Muscle layer of colon (tissue), 2 donors: Measurements from ENCODE around the gene MACO1.

Experiments used
- H3K27ac ChIP-seq: one replicate; pipeline ENCODE4 v1.7.0; 2013; ENCODE audit warnings: low read depth, mild to moderate bottlenecking, low read length, moderate library complexity
- H3K27me3 ChIP-seq, 2 donors: one replicate each; pipeline ENCODE4 v1.7.0; 2013; ENCODE audit warnings: low read length in 2 of 2, mild to moderate bottlenecking in 2 of 2; ENCODE audit not compliant: insufficient read depth in 2 of 2, control insufficient read depth in 1 of 2
- H3K36me3 ChIP-seq: one replicate; pipeline ENCODE4 v1.7.0; 2013; ENCODE audit warnings: mild to moderate bottlenecking, low read length; ENCODE audit not compliant: insufficient read depth
- H3K4me1 ChIP-seq: one replicate; pipeline ENCODE4 v1.7.0; 2013; ENCODE audit warnings: mild to moderate bottlenecking, low read length; ENCODE audit not compliant: insufficient read depth
- H3K4me3 ChIP-seq, 2 donors: one replicate each; pipeline ENCODE4 v1.7.0; 2013; ENCODE audit warnings: low read length in 2 of 2, low read depth in 1 of 2, mild to moderate bottlenecking in 1 of 2, moderate library complexity in 1 of 2
- H3K9ac ChIP-seq: one replicate; pipeline ENCODE4 v1.7.0; 2013; ENCODE audit warnings: low read length
- H3K9me3 ChIP-seq: one replicate; pipeline ENCODE4 v1.7.0; 2013; ENCODE audit warnings: mild to moderate bottlenecking, low read length
- donor health status: abdominal sarcoma.
- donor health status: Adenocarcinoma of cecum.

MACO1 gene

GRCh38 chr1:25428475-25429166 lies 2.1 kb upstream of the MACO1 start:
- Histone ChIP-seq H3K4me3 (no peak overlapping the region), H3K9ac (no peak overlapping the region), H3K27ac (no peak overlapping the region), H3K9me3 (no peaks in the 10 kb centered on the region), H3K27me3 (no peaks in the 10 kb centered on the region), H3K36me3 (no peaks in the 10 kb centered on the region), H3K4me1 (peaks cover 24% of the 10 kb centered on the region)

GRCh38 chr1:25430967-25431881 lies 527 bp downstream of the MACO1 start:
- H3K4me1 ChIP-seq = peaks cover 46% of the 10 kb centered on the region
- H3K4me3 ChIP-seq = peak overlapping the region; percentile 76 to 81
- H3K27me3 ChIP-seq = no peaks in the 10 kb centered on the region
- H3K9ac ChIP-seq = peak overlapping the region; percentile 67
- H3K36me3 ChIP-seq = no peaks in the 10 kb centered on the region
- H3K9me3 ChIP-seq = no peaks in the 10 kb centered on the region
- H3K27ac ChIP-seq = peak overlapping the region; percentile 97

GRCh38 chr1:25431955-25432719 lies 1.4 kb downstream of the MACO1 start:
- Histone ChIP-seq H3K36me3 (no peaks in the 10 kb centered on the region), H3K4me1 (peaks cover 53% of the 10 kb centered on the region), H3K9me3 (no peaks in the 10 kb centered on the region), H3K27me3 (no peaks in the 10 kb centered on the region), H3K27ac (peak overlapping the region; percentile 76), H3K4me3 (peak overlapping the region; percentile 76 to 81), H3K9ac (peak overlapping the region; percentile 67)

GRCh38 chr1:25432749-25433388 lies 2.2 kb downstream of the MACO1 start:
- no peaks in the 10 kb centered on the region for H3K36me3 ChIP-seq
- H3K9ac ChIP-seq = no peak overlapping the region
- H3K27ac ChIP-seq = no peak overlapping the region
- H3K27me3 ChIP-seq = no peaks in the 10 kb centered on the region
- no peak overlapping the region for H3K4me3 ChIP-seq
- peaks cover 53% of the 10 kb centered on the region for H3K4me1 ChIP-seq
- no peaks in the 10 kb centered on the region for H3K9me3 ChIP-seq

- Histone ChIP-seq H3K9me3 (no peaks in the 10 kb centered on the region), H3K4me3 (no peak overlapping the region), H3K36me3 (no peaks in the 10 kb centered on the region), H3K4me1 (peaks cover 53% of the 10 kb centered on the region), H3K9ac (no peak overlapping the region), H3K27ac (no peak overlapping the region), H3K27me3 (no peaks in the 10 kb centered on the region)
These were observed 2.9 kb downstream of the MACO1 start for GRCh38 chr1:25433389-25434186.

GRCh38 chr1:25435397-25436108 lies 4.9 kb downstream of the MACO1 start:
- Histone ChIP-seq H3K9ac (no peak overlapping the region), H3K4me3 (no peak overlapping the region), H3K27me3 (no peaks in the 10 kb centered on the region), H3K9me3 (no peaks in the 10 kb centered on the region), H3K27ac (peak overlapping the region; percentile 12), H3K4me1 (peaks cover 48% of the 10 kb centered on the region), H3K36me3 (no peaks in the 10 kb centered on the region)

- Histone ChIP-seq H3K36me3 (no peaks in the 10 kb centered on the region), H3K27me3 (no peaks in the 10 kb centered on the region), H3K27ac (no peak overlapping the region), H3K9ac (no peak overlapping the region), H3K9me3 (no peaks in the 10 kb centered on the region), H3K4me1 (peaks cover 38% of the 10 kb centered on the region), H3K4me3 (no peak overlapping the region)
These were observed 7.0 kb downstream of the MACO1 start for GRCh38 chr1:25437672-25438071.

GRCh38 chr1:25439287-25439686 lies 8.6 kb downstream of the MACO1 start:
- Histone ChIP-seq H3K36me3 (no peaks in the 10 kb centered on the region), H3K27ac (no peak overlapping the region), H3K4me1 (peaks cover 25% of the 10 kb centered on the region), H3K27me3 (no peaks in the 10 kb centered on the region), H3K9me3 (no peaks in the 10 kb centered on the region), H3K9ac (no peak overlapping the region), H3K4me3 (no peak overlapping the region)

- Histone ChIP-seq H3K36me3 (peaks cover 7% of the 10 kb centered on the region), H3K4me1 (no peaks in the 10 kb centered on the region), H3K27ac (no peak overlapping the region), H3K9ac (no peak overlapping the region), H3K4me3 (no peak overlapping the region), H3K9me3 (no peaks in the 10 kb centered on the region), H3K27me3 (no peaks in the 10 kb centered on the region)
These were observed 11.5 kb downstream of the MACO1 start for GRCh38 chr1:25442178-25442577.

- Histone ChIP-seq H3K36me3 (peaks cover 8% of the 10 kb centered on the region), H3K9ac (no peak overlapping the region), H3K27ac (no peak overlapping the region), H3K27me3 (no peaks in the 10 kb centered on the region), H3K4me3 (no peak overlapping the region), H3K9me3 (no peaks in the 10 kb centered on the region), H3K4me1 (no peaks in the 10 kb centered on the region)
These were observed 12.5 kb downstream of the MACO1 start for GRCh38 chr1:25443030-25443699.
